Aorta (tissue), 5 donors: ENCODE measurements around the gene GIPC3. TPM values are rescaled to one million over a fixed set of nuclear protein-coding genes. Genes with fewer than 3 reads are reported as not detected.
"Not testable (repeated sequence)": the region's sequence is repeated elsewhere in the genome, so short reads cannot be mapped to it uniquely, and the experiment has no call there.

ENCODE experiments used
- ATAC-seq: fragments of 200-7000 bp; cut with Tn5 transposase; one replicate; pipeline ENCODE4 v1.9.1; 2022; ENCODE audit warnings: moderate library complexity; ENCODE audit not compliant: low FRiP score
- DNase-seq, 2 donors: peaks; one replicate each; pipeline ENCODE4 v3.0.0-alpha.2; 2020
- H3K27ac ChIP-seq, 2 donors: one replicate each; pipeline ENCODE4 v1.5.1; 2013; ENCODE audit warnings: low read length in 2 of 2, mild to moderate bottlenecking in 2 of 2, moderate library complexity in 2 of 2, control low read depth in 1 of 2, inconsistent platforms in 1 of 2, low read depth in 1 of 2
- H3K27me3 ChIP-seq, 2 donors: one replicate each; pipeline ENCODE4 v1.6.1; 2013; ENCODE audit warnings: control low read depth in 1 of 2, low read length in 1 of 2, mild to moderate bottlenecking in 1 of 2, moderate library complexity in 1 of 2; ENCODE audit not compliant: insufficient read depth in 2 of 2, control insufficient read depth in 1 of 2
- H3K36me3 ChIP-seq, 2 donors: one replicate each; pipeline ENCODE4 v1.6.1; 2013; ENCODE audit warnings: control low read depth in 1 of 2, low read length in 1 of 2, mild to moderate bottlenecking in 1 of 2; ENCODE audit not compliant: insufficient read depth in 2 of 2, control insufficient read depth in 1 of 2
- H3K4me1 ChIP-seq, 2 donors: one replicate each; pipeline ENCODE4 v1.6.1; 2013; ENCODE audit warnings: low read length in 2 of 2, control low read depth in 1 of 2, mild to moderate bottlenecking in 1 of 2, moderate library complexity in 1 of 2; ENCODE audit not compliant: insufficient read depth in 2 of 2, control insufficient read depth in 1 of 2
- H3K4me3 ChIP-seq, 2 donors: one replicate each; pipeline ENCODE4 v1.5.1; 2013; ENCODE audit warnings: low read length in 2 of 2, control low read depth in 1 of 2, mild to moderate bottlenecking in 1 of 2
- H3K9me3 ChIP-seq: one replicate; pipeline ENCODE4 v1.6.1; 2013; ENCODE audit warnings: mild to moderate bottlenecking, low read length; ENCODE audit not compliant: control insufficient read depth
- WGBS, 2 donors: extraction: QIAGEN DNeasy Blood & Tissue Kit; methylation state at CpG; one replicate each; pipeline ENCODE4 v1.1.7; 2013; 5-methylcytosine and 5-hydroxymethylcytosine counted together
- intact Hi-C, 2 donors: fragments of 100-400 bp; cut with DNase I; formaldehyde crosslinking; loops; one replicate each; pipeline versions ENCODE4 v1.14.2 to v1.15.0; 2022
- polyA plus RNA-seq, 2 donors: library from polyadenylated mRNA; stranded (reverse); fragments of 200-250 nt; gene quantifications; one replicate each; pipeline ENCODE4 v1.2.3, GENCODE V29; 2013
- total RNA-seq, 2 donors: library from RNA; stranded (reverse); fragmentation: NEBNext Ultra II Directional; extraction: Animal tissue kit (Norgen Biotek cat#: 25700); gene quantifications; one replicate each; pipeline ENCODE4 v1.2.1, GENCODE V29; 2021
- donor health status: healthy with polysubstance abuse.
- donor health status: Bipolar disorder and iron deficiency.
- donor health status: DM: no; HTN: no; CAD: no.
- donor health status: DM: no; HTN: no; CAD: no.
- donor health status: DM: yes; HTN: yes; CAD: no.

GIPC3 gene
- total and polyA plus RNA-seq, 4 donors = 0.50 to 5.0 (median 2.0) TPM

GRCh38 chr19:3622224-3622623 is 36.9 kb downstream of the GIPC3 start:
- ATAC-seq (no peak), DNase-seq (no peak)
- Histone ChIP-seq H3K27me3 (no peaks in the 10 kb centered on the region), H3K9me3 (no peaks in the 10 kb centered on the region), H3K4me3 (no peak overlapping the region), H3K36me3 (no peaks in the 10 kb centered on the region), H3K4me1 (no peaks in the 10 kb centered on the region), H3K27ac (no peak overlapping the region)
- 78 to 86% methylated on average over 12 of the region's 12 CpGs for WGBS, 2 donors
- intact Hi-C loops = no loop called here

- no peak for ATAC-seq
- no peak for DNase-seq
- Histone ChIP-seq H3K27me3 (no peaks in the 10 kb centered on the region), H3K9me3 (no peaks in the 10 kb centered on the region), H3K4me3 (no peak overlapping the region), H3K36me3 (no peaks in the 10 kb centered on the region), H3K4me1 (no peaks in the 10 kb centered on the region), H3K27ac (no peak overlapping the region)
- WGBS, 2 donors = 91 to 93% methylated on average over 34 of the region's 34 CpGs
- intact Hi-C loops = no loop called here
These were observed 38.4 kb downstream of the GIPC3 start for GRCh38 chr19:3623716-3624115.

- DNase-seq (no peak), ATAC-seq (no peak)
- no peaks in the 10 kb centered on the region for H3K27me3 ChIP-seq
- no peaks in the 10 kb centered on the region for H3K9me3 ChIP-seq
- intact Hi-C loops = no loop called here
- 2% methylated on average over 21 of the region's 21 CpGs for WGBS, 2 donors
- no peaks in the 10 kb centered on the region for H3K36me3 ChIP-seq
- H3K4me3 ChIP-seq = peak overlapping the region; percentile 53 to 64
- H3K27ac ChIP-seq = peak overlapping the region in 1 of 2 donors; percentile 11
- no peaks in the 10 kb centered on the region for H3K4me1 ChIP-seq
These were observed 40.8 kb downstream of the GIPC3 start for GRCh38 chr19:3625996-3626472.

- no peaks in the 10 kb centered on the region for H3K27me3 ChIP-seq
- no peaks in the 10 kb centered on the region for H3K4me1 ChIP-seq
- intact Hi-C loops = no loop called here
- DNase-seq (peak; percentile 99 to 100), ATAC-seq (peak; percentile 98)
- H3K9me3 ChIP-seq = no peaks in the 10 kb centered on the region
- peak within 1 kb of the TSS in 1 of 2 donors; percentile 64 for H3K27ac ChIP-seq
- 0 to 1% methylated on average over 68 to 80 of the region's 80 CpGs for WGBS, 2 donors
- H3K36me3 ChIP-seq = no peaks in the 10 kb centered on the region
- peak within 1 kb of the TSS; percentile 53 to 64 for H3K4me3 ChIP-seq
These were observed 41.4 kb downstream of the GIPC3 start, which contains the start of gene CACTIN for GRCh38 chr19:3626473-3627350. CACTIN (minus strand) TSS chr19:3626790; CDS start chr19:3626762, 28 bp downstream.

GRCh38 chr19:3627351-3627723 is 42.1 kb downstream of the GIPC3 start:
- WGBS, 2 donors = 53 to 63% methylated on average over 7 of the region's 7 CpGs
- no peak overlapping the region for H3K4me3 ChIP-seq
- ATAC-seq (no peak), DNase-seq (no peak)
- intact Hi-C loops = no loop called here
- H3K9me3 ChIP-seq = no peaks in the 10 kb centered on the region
- peak overlapping the region in 1 of 2 donors; percentile 22 for H3K27ac ChIP-seq
- no peaks in the 10 kb centered on the region for H3K27me3 ChIP-seq
- peaks cover 0 to 5% of the 10 kb centered on the region in 2 donors for H3K36me3 ChIP-seq
- H3K4me1 ChIP-seq = no peaks in the 10 kb centered on the region

- DNase-seq, H3K36me3 ChIP-seq, ATAC-seq, H3K4me1 ChIP-seq, H3K27me3 ChIP-seq, H3K9me3 ChIP-seq, intact Hi-C loops, H3K27ac ChIP-seq, H3K4me3 ChIP-seq: not testable (repeated sequence)
- 54 to 58% methylated on average over 9 of the region's 9 CpGs for WGBS, 2 donors
These were observed 43.5 kb downstream of the GIPC3 start for GRCh38 chr19:3628766-3629165.

- H3K27me3 ChIP-seq = no peaks in the 10 kb centered on the region
- peaks cover 0 to 7% of the 10 kb centered on the region in 2 donors for H3K36me3 ChIP-seq
- 89% methylated on average over 43 of the region's 43 CpGs for WGBS, 2 donors
- DNase-seq (no peak), ATAC-seq (no peak)
- intact Hi-C loops = no loop called here
- no peak overlapping the region for H3K27ac ChIP-seq
- H3K4me1 ChIP-seq = no peaks in the 10 kb centered on the region
- H3K9me3 ChIP-seq = no peaks in the 10 kb centered on the region
- H3K4me3 ChIP-seq = no peak overlapping the region
These were observed 46.0 kb downstream of the GIPC3 start for GRCh38 chr19:3631053-3631861.

GRCh38 chr19:3632098-3632497 is 46.8 kb downstream of the GIPC3 start:
- H3K4me1 ChIP-seq = no peaks in the 10 kb centered on the region
- H3K27ac ChIP-seq = no peak overlapping the region
- intact Hi-C loops = no loop called here
- 80% methylated on average over 14 to 16 of the region's 16 CpGs for WGBS, 2 donors
- ATAC-seq (no peak), DNase-seq (no peak)
- H3K9me3 ChIP-seq = no peaks in the 10 kb centered on the region
- H3K4me3 ChIP-seq = no peak overlapping the region
- peaks cover 0 to 7% of the 10 kb centered on the region in 2 donors for H3K36me3 ChIP-seq
- no peaks in the 10 kb centered on the region for H3K27me3 ChIP-seq
